ENCODE measurements around the gene PSIP1. TPM values are rescaled to one million over a fixed set of nuclear protein-coding genes. Genes with fewer than 3 reads are reported as not detected.
"Not testable (repeated sequence)": the region's sequence is repeated elsewhere in the genome, so short reads cannot be mapped to it uniquely, and the experiment has no call there.

PSIP1 gene
- total RNA-seq, 2 experiments from 2014 or later = 109 to 122 TPM

GRCh38 chr9:15461056-15461455 is 49.7 kb downstream of the PSIP1 start:
- H3K27ac Mint-ChIP-seq = no peak overlapping the region
- CTCF ChIA-PET = no interaction called here
- POLR2A ChIA-PET = interaction anchor here (1.0 kb wide), 1 partner anchor 9 kb away, joined by 3 read pairs; no protein-coding TSS in a partner anchor

GRCh38 chr9:15453956-15454355 is 56.8 kb downstream of the PSIP1 start:
- no peaks in the 10 kb centered on the region for H3K27me3 Mint-ChIP-seq
- ChIA-PET CTCF (no interaction called here), POLR2A (interaction anchor here (1.3 kb wide), 2 partner anchors 31 to 32 kb away, joined by 3 to 5 read pairs; partner anchors contain the start of gene SNAPC3)
- H3K27ac Mint-ChIP-seq = no peak overlapping the region
- no peak overlapping the region for H3K4me3 Mint-ChIP-seq
- no peak for DNase-seq
- peaks cover 58% of the 10 kb centered on the region for H3K36me3 Mint-ChIP-seq (ENCODE audit: low read depth)
- H3K4me1 Mint-ChIP-seq = no peaks in the 10 kb centered on the region
- H3K9me3 Mint-ChIP-seq = no peaks in the 10 kb centered on the region

More at GRCh38 chr9:15461056-15461455, 49.7 kb downstream of the PSIP1 start:
- Mint-ChIP-seq H3K9me3 (no peaks in the 10 kb centered on the region), H3K4me1 (no peaks in the 10 kb centered on the region), H3K36me3 (ENCODE audit: low read depth) (peaks cover 61% of the 10 kb centered on the region), H3K4me3 (no peak overlapping the region), H3K27me3 (no peaks in the 10 kb centered on the region)
- no peak for DNase-seq

DNA sequence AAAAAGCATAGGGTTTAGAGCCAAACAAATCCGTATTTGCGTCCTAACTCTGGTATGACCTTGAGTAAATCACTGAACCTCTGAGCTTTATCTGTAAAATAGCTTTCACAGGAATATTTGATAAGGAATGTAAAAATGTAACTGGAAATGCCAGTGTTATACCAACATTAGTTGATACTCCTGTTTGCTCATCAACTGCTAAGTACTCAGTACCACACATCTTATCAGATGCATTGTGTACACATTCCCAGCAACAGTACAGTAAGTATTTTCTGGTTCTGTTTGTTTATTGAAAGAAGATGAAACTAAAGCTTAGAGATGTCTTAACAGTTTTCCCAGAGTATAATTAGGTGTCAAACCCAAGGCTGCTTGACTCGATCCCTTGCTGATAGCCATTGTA is 66.6 kb downstream of the PSIP1 start:
- DNase-seq = no peak
- Mint-ChIP-seq H3K4me1 (no peaks in the 10 kb centered on the region), H3K27me3 (no peaks in the 10 kb centered on the region), H3K9me3 (peaks cover 3% of the 10 kb centered on the region), H3K36me3 (ENCODE audit: low read depth) (peaks cover 86% of the 10 kb centered on the region), H3K27ac (no peak overlapping the region), H3K4me3 (no peak overlapping the region)
- CTCF ChIA-PET = interaction anchor here (0.6 kb wide), 1 partner anchor 23 kb away, joined by 7 read pairs; no protein-coding TSS in a partner anchor
- POLR2A ChIA-PET = interaction anchor here (1.2 kb wide), 1 partner anchor 21 kb away, joined by 3 read pairs; no protein-coding TSS in a partner anchor

GRCh38 chr9:15442264-15442663 is 68.5 kb downstream of the PSIP1 start:
- DNase-seq, POLR2A ChIA-PET, H3K27ac Mint-ChIP-seq, H3K4me3 Mint-ChIP-seq, CTCF ChIA-PET, H3K9me3 Mint-ChIP-seq, H3K27me3 Mint-ChIP-seq: not testable (repeated sequence)
- H3K36me3 Mint-ChIP-seq (ENCODE audit: low read depth) = peaks cover 87% of the 10 kb centered on the region
- peaks cover 12% of the 10 kb centered on the region for H3K4me1 Mint-ChIP-seq

DNA sequence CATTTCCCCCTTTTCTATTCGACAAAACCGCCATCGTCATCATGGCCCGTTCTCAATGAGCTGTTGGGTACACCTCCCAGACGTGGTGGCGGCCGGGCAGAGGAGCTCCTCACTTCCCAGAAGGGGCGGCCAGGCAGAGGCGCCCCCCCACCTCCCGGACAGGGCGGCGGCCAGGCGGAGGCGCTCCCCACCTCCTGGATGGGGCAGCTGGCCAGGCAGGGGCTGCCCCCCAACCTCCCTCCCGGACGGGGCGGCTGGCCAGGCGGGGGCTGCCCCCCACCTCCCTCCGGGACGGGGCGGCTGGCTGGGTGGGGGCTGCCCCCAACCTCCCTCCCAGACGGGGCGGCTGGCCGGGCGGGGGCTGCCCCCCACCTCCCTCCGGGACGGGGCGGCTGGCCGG is 68.9 kb downstream of the PSIP1 start:
- DNase-seq, H3K27ac Mint-ChIP-seq, POLR2A ChIA-PET: not testable (repeated sequence)

DNA sequence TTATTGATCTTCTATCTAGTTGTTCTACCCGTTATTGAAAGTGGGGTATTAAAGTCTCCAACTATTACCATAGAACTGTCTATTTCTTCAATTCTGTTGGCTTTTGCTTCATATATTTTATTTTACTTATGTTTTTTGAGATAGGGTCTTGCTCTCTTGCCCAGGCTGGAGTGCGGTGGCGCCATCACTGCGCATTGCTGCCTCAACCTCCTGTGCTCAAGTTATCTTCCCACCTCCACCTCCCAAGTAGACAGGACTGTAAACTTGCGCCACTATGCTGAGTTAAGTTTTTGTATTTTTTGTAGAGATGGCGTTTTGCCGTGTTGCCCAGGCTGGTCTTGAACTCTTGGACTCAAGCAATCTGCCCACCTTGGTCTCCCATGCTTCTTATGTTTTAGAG is 71.9 kb downstream of the PSIP1 start:
- Mint-ChIP-seq H3K27ac (no peak overlapping the region), H3K36me3 (ENCODE audit: low read depth) (peaks cover 79% of the 10 kb centered on the region), H3K9me3 (peaks cover 3% of the 10 kb centered on the region), H3K27me3 (no peaks in the 10 kb centered on the region), H3K4me1 (peaks cover 21% of the 10 kb centered on the region), H3K4me3 (no peak overlapping the region)
- ChIA-PET POLR2A (interaction anchor here (0.6 kb wide), 1 partner anchor 34 kb away, joined by 3 read pairs; no protein-coding TSS in a partner anchor), CTCF (no interaction called here)
- no peak for DNase-seq

More for the DNA sequence above, 68.9 kb downstream of the PSIP1 start:
- Mint-ChIP-seq H3K4me1 (peaks cover 12% of the 10 kb centered on the region), H3K36me3 (ENCODE audit: low read depth) (peaks cover 83% of the 10 kb centered on the region)
- H3K9me3 Mint-ChIP-seq, H3K4me3 Mint-ChIP-seq, H3K27me3 Mint-ChIP-seq, CTCF ChIA-PET: not testable (repeated sequence)

- ChIA-PET CTCF (no interaction called here), POLR2A (no interaction called here)
- no peak overlapping the region for H3K27ac Mint-ChIP-seq
- H3K36me3 Mint-ChIP-seq (ENCODE audit: low read depth) = peaks cover 73% of the 10 kb centered on the region
- DNase-seq = no peak
- no peak overlapping the region for H3K4me3 Mint-ChIP-seq
- H3K9me3 Mint-ChIP-seq = no peaks in the 10 kb centered on the region
- H3K4me1 Mint-ChIP-seq = peaks cover 53% of the 10 kb centered on the region
- H3K27me3 Mint-ChIP-seq = no peaks in the 10 kb centered on the region
These were observed 77.1 kb downstream of the PSIP1 start for GRCh38 chr9:15433661-15434060.

DNA sequence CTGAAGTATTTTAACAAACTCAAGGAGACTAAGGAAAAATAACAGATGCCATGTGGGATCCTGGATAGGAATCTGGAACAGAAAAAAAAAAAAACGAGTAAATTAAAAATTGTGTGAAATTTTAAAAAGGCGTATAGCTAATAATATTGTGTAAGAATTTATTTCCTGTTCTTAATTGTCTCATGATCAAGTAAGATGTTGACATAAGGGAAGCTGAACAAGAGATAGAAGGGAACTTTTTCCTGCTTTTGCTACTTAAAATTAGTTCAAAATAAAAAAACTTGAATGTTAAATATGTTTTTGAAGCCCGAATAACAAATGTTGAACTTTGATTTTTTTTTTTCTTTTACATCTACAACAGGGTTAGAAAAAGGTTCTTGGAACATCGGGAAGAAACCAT is 77.6 kb downstream of the PSIP1 start:
- peaks cover 73% of the 10 kb centered on the region for H3K36me3 Mint-ChIP-seq (ENCODE audit: low read depth)
- H3K27ac Mint-ChIP-seq = no peak overlapping the region
- ChIA-PET CTCF (no interaction called here), POLR2A (interaction anchor here (0.9 kb wide), 2 partner anchors 10 to 78 kb away, joined by 3 to 4 read pairs; partner anchors contain the start of gene PSIP1)
- no peak for DNase-seq
- no peak overlapping the region for H3K4me3 Mint-ChIP-seq
- H3K27me3 Mint-ChIP-seq = no peaks in the 10 kb centered on the region
- no peaks in the 10 kb centered on the region for H3K9me3 Mint-ChIP-seq
- H3K4me1 Mint-ChIP-seq = peaks cover 53% of the 10 kb centered on the region

DNA sequence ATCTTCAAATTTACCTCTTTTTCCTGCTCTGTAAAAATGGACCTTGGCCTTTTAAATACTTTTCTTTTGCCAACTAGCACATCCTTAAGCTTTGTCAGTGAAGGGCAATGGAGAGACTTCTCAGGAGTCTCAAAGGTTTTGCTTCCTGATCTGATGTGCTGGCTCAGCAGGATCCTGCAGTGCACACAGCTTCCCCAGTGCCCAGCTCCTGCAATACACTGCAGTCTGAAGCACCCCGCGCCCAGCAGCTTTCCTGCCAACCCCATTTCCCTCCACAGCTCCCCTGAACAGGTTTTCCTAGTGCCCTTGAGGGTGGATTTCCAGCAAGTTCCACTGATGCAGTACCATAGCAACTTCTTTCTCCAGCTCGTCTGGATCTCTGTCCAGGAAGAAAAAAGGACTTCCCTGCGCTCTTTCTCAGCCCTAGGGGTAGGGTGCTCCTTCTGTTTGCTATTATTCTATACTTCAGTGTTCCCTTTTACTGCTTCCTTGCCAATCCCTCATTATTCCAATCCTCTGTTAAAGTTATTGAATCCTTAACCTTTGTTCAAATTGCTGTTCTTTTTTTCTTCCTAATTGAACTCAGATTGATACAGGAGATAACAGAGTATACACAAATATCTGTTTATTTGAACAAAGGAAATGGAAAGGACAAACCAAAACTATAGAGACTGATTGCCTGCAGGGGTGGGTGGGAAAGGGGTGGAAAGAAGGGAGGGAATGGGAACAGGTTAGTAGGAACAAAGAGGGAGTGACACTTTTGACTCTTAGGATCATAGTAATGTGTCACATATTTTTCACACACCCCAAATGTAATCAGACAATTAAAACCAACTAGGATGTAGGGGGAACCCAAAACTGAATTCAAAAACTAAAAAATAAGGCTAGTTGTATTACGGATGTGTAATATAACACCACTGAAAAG is 79.6 kb downstream of the PSIP1 start:
- Mint-ChIP-seq H3K4me3 (no peak overlapping the region), H3K9me3 (no peaks in the 10 kb centered on the region), H3K36me3 (ENCODE audit: low read depth) (peaks cover 72% of the 10 kb centered on the region), H3K27ac (no peak overlapping the region), H3K27me3 (no peaks in the 10 kb centered on the region), H3K4me1 (peaks cover 57% of the 10 kb centered on the region)
- ChIA-PET POLR2A (interaction anchor here (0.9 kb wide), 1 partner anchor 80 kb away, joined by 3 read pairs; the partner anchor contains the start of gene PSIP1), CTCF (interaction anchor here (1.0 kb wide), 1 partner anchor 8 kb away, joined by 3 read pairs; the partner anchor contains the start of gene SNAPC3)
- DNase-seq = no peak

DNA sequence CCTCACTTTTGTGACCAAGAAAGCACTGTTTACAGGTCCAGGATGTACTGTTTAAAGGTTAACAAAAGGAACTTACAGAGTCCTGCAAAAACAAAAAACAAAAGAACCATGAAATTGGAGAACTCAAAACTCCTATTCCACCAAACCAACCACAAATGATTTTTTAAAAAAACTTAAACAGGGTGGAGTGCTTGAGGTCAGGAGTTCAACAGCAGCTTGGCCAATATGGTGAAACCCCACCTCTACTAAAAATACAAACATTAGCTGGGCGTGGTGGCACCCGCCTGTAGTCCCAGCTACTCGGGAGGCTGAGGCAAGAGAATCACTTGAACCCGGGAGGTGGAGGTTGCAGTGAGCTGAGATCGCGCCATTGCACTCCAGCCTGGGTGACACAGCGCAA is 83.1 kb downstream of the PSIP1 start:
- peaks cover 68% of the 10 kb centered on the region for H3K4me1 Mint-ChIP-seq

GRCh38 chr9:15426019-15426418 is 84.8 kb downstream of the PSIP1 start:
- POLR2A ChIA-PET = no interaction called here
- Mint-ChIP-seq H3K4me1 (peaks cover 70% of the 10 kb centered on the region), H3K4me3 (no peak overlapping the region), H3K27ac (no peak overlapping the region), H3K36me3 (ENCODE audit: low read depth) (peaks cover 60% of the 10 kb centered on the region), H3K9me3 (no peaks in the 10 kb centered on the region), H3K27me3 (peaks cover 4% of the 10 kb centered on the region)
- CTCF ChIA-PET = interaction anchor here (1.6 kb wide), 1 partner anchor 119 kb away, joined by 4 read pairs; the partner anchor contains the start of gene TTC39B
- no peak for DNase-seq

More for the DNA sequence above, 83.1 kb downstream of the PSIP1 start:
- peaks cover 67% of the 10 kb centered on the region for H3K36me3 Mint-ChIP-seq (ENCODE audit: low read depth)
- not testable (repeated sequence) for DNase-seq, H3K27ac Mint-ChIP-seq, H3K4me3 Mint-ChIP-seq, H3K9me3 Mint-ChIP-seq, H3K27me3 Mint-ChIP-seq
- POLR2A ChIA-PET = interaction anchor here (1.1 kb wide), 1 partner anchor 27 kb away, joined by 3 read pairs; no protein-coding TSS in a partner anchor
- CTCF ChIA-PET = interaction anchor here (0.7 to 1.0 kb wide), 4 partner anchors 13 to 126 kb away, joined by 3 to 5 read pairs (median 3); no protein-coding TSS in a partner anchor

- peaks cover 46% of the 10 kb centered on the region for H3K4me1 Mint-ChIP-seq
- H3K4me3 Mint-ChIP-seq = peak overlapping the region; percentile 93
- ChIA-PET CTCF (interaction anchor here (0.9 to 3.1 kb wide), 4 partner anchors 9 to 112 kb away, joined by 3 to 12 read pairs (median 4); no protein-coding TSS in a partner anchor), POLR2A (interaction anchor here (0.8 to 3.7 kb wide), 13 partner anchors 9 to 142 kb away, joined by 3 to 38 read pairs (median 5); partner anchors contain the start of genes CCDC171 and PSIP1)
- peaks cover 6% of the 10 kb centered on the region for H3K27me3 Mint-ChIP-seq
- peak overlapping the region; percentile 83 for H3K27ac Mint-ChIP-seq
- peaks cover 42% of the 10 kb centered on the region for H3K36me3 Mint-ChIP-seq (ENCODE audit: low read depth)
- no peak for DNase-seq
- no peaks in the 10 kb centered on the region for H3K9me3 Mint-ChIP-seq
These were observed 87.4 kb downstream of the PSIP1 start for GRCh38 chr9:15423231-15423985.
